BJ (cell line): ENCODE data around the gene ZNF248. TPM values are rescaled to one million over a fixed set of nuclear protein-coding genes. Genes with fewer than 3 reads are reported as not detected.

Source experiments
- CTCF ChIA-PET: fragments of 350-600 bp; formaldehyde crosslinking; extraction: SDS; loops from one replicate; lab custom pipeline; 2021; ENCODE audit warnings: antibody characterized with exemption, inconsistent platforms; lab: Yijun Ruan, JAX
- POLR2A ChIA-PET: fragments of 300-600 bp; sonication (Branson Sonifier 250); formaldehyde crosslinking; extraction: SDS; loops from one replicate; lab custom pipeline; 2021; ENCODE audit warnings: antibody characterized with exemption; lab: Charles Lee
- DNase-seq: peaks from one replicate; pipeline ENCODE4 v3.0.0-alpha.2; 2011; ENCODE audit warnings: low read depth
- H3K27me3 ChIP-seq: 2 replicates; pipeline ENCODE4 v1.6.0; 2011; ENCODE audit warnings: low read length; ENCODE audit not compliant: control insufficient read depth, insufficient read depth
- H3K36me3 ChIP-seq: 2 replicates; pipeline ENCODE4 v1.5.1; 2011; ENCODE audit warnings: low read length; ENCODE audit not compliant: control insufficient read depth, insufficient read depth
- H3K4me3 ChIP-seq: 2 replicates; pipeline ENCODE4 v1.5.1; 2011; ENCODE audit warnings: low read depth, mild to moderate bottlenecking, control low read depth, low read length
- CTCF ChIP-seq: IDR thresholded peaks from 2 replicates; pipeline ENCODE4 v1.5.1; 2011; ENCODE audit warnings: low read depth, mild to moderate bottlenecking, control low read depth, inconsistent platforms, low read length, moderate library complexity; ENCODE audit not compliant: insufficient read depth
- polyA plus RNA-seq: library from polyadenylated mRNA; depleted of rRNA; stranded (reverse); fragments of >200 nt; gene quantifications from 2 replicates; pipeline ENCODE4 v1.2.3, GENCODE V29; 2011

Gene ZNF248
- polyA plus RNA-seq, 1 experiment = 3.4 TPM

DNA sequence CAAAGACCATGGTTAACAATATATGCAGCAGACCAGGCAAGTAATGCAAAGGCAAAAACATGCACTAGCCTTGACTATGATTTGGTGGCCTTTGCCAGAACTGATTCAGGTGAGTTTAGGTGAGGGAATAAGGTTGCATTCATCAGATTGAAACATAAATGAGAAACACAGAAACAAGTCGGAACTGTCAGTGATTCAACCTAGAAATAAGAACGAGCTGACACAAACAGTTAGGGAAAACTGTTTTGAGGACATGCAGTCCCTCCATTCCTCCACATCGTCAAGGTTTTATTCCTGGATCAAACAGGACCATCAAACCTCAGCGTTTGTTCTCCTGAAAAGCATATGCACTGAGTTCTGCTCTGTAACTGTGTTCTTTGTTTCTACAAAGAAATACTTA is 1.8 kb downstream of the ZNF248 start:
- Histone ChIP-seq H3K36me3 (no peaks in the 10 kb centered on the region), H3K27me3 (no peaks in the 10 kb centered on the region), H3K4me3 (no peak overlapping the region)
- TF ChIP-seq CTCF = no peak
- no peak for DNase-seq
- ChIA-PET POLR2A (no interaction called here), CTCF (no interaction called here)

GRCh38 chr10:37854626-37855025 is 2.8 kb downstream of the ZNF248 start:
- ChIA-PET POLR2A (no interaction called here), CTCF (no interaction called here)
- no peak for DNase-seq
- TF ChIP-seq CTCF = no peak
- Histone ChIP-seq H3K27me3 (no peaks in the 10 kb centered on the region), H3K36me3 (no peaks in the 10 kb centered on the region), H3K4me3 (no peak overlapping the region)

- ChIA-PET CTCF (no interaction called here), POLR2A (no interaction called here)
- DNase-seq = no peak
- Histone ChIP-seq H3K4me3 (no peak overlapping the region), H3K36me3 (no peaks in the 10 kb centered on the region), H3K27me3 (no peaks in the 10 kb centered on the region)
- TF ChIP-seq CTCF = no peak
Observed at GRCh38 chr10:37844644-37845043, 12.8 kb downstream of the ZNF248 start.

- Histone ChIP-seq H3K4me3 (no peak overlapping the region), H3K27me3 (no peaks in the 10 kb centered on the region), H3K36me3 (0 out of 2 replicates have a peak, but pooled peaks cover 1% of the 10 kb centered on the region)
- no peak for DNase-seq
- POLR2A ChIA-PET = no interaction called here
- CTCF ChIA-PET = no interaction called here
- TF ChIP-seq CTCF = no peak
Observed at GRCh38 chr10:37839243-37839642, 18.2 kb downstream of the ZNF248 start.

DNA sequence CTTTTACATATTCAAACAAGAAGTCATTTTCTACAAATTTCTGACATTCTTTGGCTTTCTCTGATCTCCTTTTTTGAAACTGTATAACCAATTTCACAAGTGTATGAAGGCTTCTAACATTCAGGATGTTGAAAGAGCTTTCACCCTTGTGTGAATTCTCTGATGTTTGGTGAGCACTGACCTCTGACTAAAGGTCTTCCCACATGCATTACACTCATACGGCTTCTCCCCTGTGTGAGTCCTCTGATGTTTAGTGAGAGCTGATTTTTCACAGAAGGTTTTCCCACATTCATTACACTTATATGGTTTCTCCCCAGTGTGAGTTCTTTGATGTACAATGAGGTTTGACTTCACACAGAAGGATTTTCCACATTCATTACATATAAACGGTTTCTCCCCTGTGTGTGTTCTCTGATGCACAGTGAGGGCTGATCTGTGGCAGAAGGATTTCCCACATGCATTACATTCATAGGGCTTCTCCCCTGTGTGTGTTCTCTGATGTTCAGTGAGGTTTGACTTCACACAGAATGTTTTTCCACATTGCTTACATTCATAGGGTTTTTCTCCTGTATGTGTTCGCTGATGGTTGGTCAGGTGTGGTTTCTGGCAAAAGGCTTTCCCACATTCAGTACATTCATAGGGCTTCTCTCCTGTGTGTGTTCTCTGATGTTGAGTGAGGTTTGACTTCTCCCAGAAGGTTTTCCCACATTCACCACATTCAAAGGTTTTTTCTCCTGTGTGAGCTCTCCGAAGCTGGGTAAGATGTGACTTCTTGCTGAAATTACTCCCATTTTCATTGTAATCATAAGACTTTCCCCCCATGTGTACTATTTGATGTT is 25.7 kb downstream of the ZNF248 start:
- no peak for DNase-seq
- peaks cover 9% of the 10 kb centered on the region; the same call in 1 of the 2 replicates for H3K36me3 ChIP-seq
- POLR2A ChIA-PET = no interaction called here
- CTCF ChIA-PET = no interaction called here
- H3K27me3 ChIP-seq = no peaks in the 10 kb centered on the region
- no peak for TF ChIP-seq CTCF
- H3K4me3 ChIP-seq = no peak overlapping the region
